CD14-positive monocyte (primary cell): ENCODE measurements around the gene MYBPC2. TPM values are rescaled to one million over a fixed set of nuclear protein-coding genes. Genes with fewer than 3 reads are reported as not detected.
A peak's percentile ranks its signal among the peaks of the same experiment; 100 is the strongest.

Experiments used
- DNase-seq, 3 donors: peaks; one replicate each; pipeline ENCODE4 v3.0.0-alpha.2; 2011 to 2022
- H2AFZ ChIP-seq: 2 replicates; pipeline ENCODE4 v1.6.0; 2012; ENCODE audit warnings: mild to moderate bottlenecking, low read depth, low read length, inconsistent platforms; ENCODE audit not compliant: insufficient read depth, poor library complexity, severe bottlenecking
- H3K27ac ChIP-seq, 2 donors: 1 replicate in 1 of 2; 2 replicates in 1 of 2; pipeline ENCODE4 v1.5.1; 2012 to 2013; ENCODE audit warnings: low read length in 2 of 2, control low read depth in 1 of 2, inconsistent platforms in 1 of 2, low read depth in 1 of 2, mild to moderate bottlenecking in 1 of 2
- H3K27me3 ChIP-seq, 2 donors: one replicate each; pipeline versions ENCODE4 v1.6.0 to v1.6.1; 2011 to 2013; ENCODE audit warnings: low read length in 2 of 2; ENCODE audit not compliant: control insufficient read depth in 2 of 2, insufficient read depth in 2 of 2
- H3K36me3 ChIP-seq, 2 donors: replicated peaks in 1 of 2; 1 replicate in 1 of 2; 2 replicates in 1 of 2; pipeline versions ENCODE4 v1.5.1 to v1.6.1; 2012 to 2013; ENCODE audit warnings: low read length in 2 of 2, control low read depth in 1 of 2, inconsistent platforms in 1 of 2, mild to moderate bottlenecking in 1 of 2; ENCODE audit not compliant: insufficient read depth in 2 of 2, control insufficient read depth in 1 of 2
- H3K4me1 ChIP-seq, 2 donors: 1 replicate in 1 of 2; 2 replicates in 1 of 2; pipeline versions ENCODE4 v1.5.1 to v1.6.1; 2012 to 2013; ENCODE audit warnings: low read length in 2 of 2, control low read depth in 1 of 2, inconsistent platforms in 1 of 2, mild to moderate bottlenecking in 1 of 2, moderate library complexity in 1 of 2; ENCODE audit not compliant: insufficient read depth in 2 of 2, control insufficient read depth in 1 of 2
- H3K4me2 ChIP-seq: replicated peaks from 2 replicates; pipeline ENCODE3; 2012; ENCODE audit warnings: low read length, moderate library complexity, mild to moderate bottlenecking; ENCODE audit not compliant: poor library complexity, severe bottlenecking; ENCODE audit errors: extremely low read depth
- H3K4me3 ChIP-seq, 3 experiments: fragments of 200-600 bp in 1 of 3; sonication (generic) in 1 of 3; replicated peaks in 1 of 3; 1 replicate in 2 of 3; 2 replicates in 1 of 3; pipeline ENCODE4 v1.5.1; 2011 to 2013; ENCODE audit warnings: low read length in 3 of 3, mild to moderate bottlenecking in 3 of 3, control low read depth in 2 of 3, low read depth in 2 of 3, inconsistent platforms in 1 of 3, moderate library complexity in 1 of 3
- H3K79me2 ChIP-seq: 2 replicates; pipeline ENCODE4 v1.6.0; 2012; ENCODE audit warnings: mild to moderate bottlenecking, control low read depth, inconsistent platforms, low read length, moderate library complexity; ENCODE audit not compliant: insufficient read depth
- H3K9ac ChIP-seq: 2 replicates; pipeline ENCODE4 v1.6.0; 2017; ENCODE audit warnings: low read length, mild to moderate bottlenecking; ENCODE audit not compliant: insufficient read depth, poor library complexity, severe bottlenecking
- H3K9me3 ChIP-seq, 2 donors: replicated peaks in 1 of 2; 1 replicate in 1 of 2; 2 replicates in 1 of 2; pipeline versions ENCODE4 v1.5.1 to v1.6.1; 2012 to 2013; ENCODE audit warnings: low read length in 2 of 2, control low read depth in 1 of 2; ENCODE audit not compliant: control insufficient read depth in 1 of 2, insufficient read depth in 1 of 2
- H4K20me1 ChIP-seq: 2 replicates; pipeline ENCODE4 v1.6.0; 2012; ENCODE audit warnings: mild to moderate bottlenecking, low read length, control low read depth, moderate library complexity; ENCODE audit not compliant: insufficient read depth
- H3K27ac Mint-ChIP-seq, 7 donors: one replicate each; pipeline ENCODE4 v1.8.0; 2020; ENCODE audit warnings: mild to moderate bottlenecking in 7 of 7, mixed read lengths in 7 of 7, moderate library complexity in 6 of 7, inconsistent platforms in 2 of 7
- H3K27me3 Mint-ChIP-seq, 3 donors: one replicate each; pipeline ENCODE4 v1.8.0; 2021 to 2022; ENCODE audit warnings: low read depth in 3 of 3, mild to moderate bottlenecking in 3 of 3, mixed read lengths in 3 of 3, moderate library complexity in 3 of 3, inconsistent platforms in 1 of 3
- H3K36me3 Mint-ChIP-seq, 2 donors: one replicate each; pipeline ENCODE4 v1.8.0; 2020; ENCODE audit warnings: mixed read lengths in 2 of 2, inconsistent platforms in 1 of 2, mild to moderate bottlenecking in 1 of 2
- H3K4me1 Mint-ChIP-seq: one replicate; pipeline ENCODE4 v1.8.0; 2020; ENCODE audit warnings: mild to moderate bottlenecking, mixed read lengths
- H3K4me3 Mint-ChIP-seq, 2 donors: one replicate each; pipeline ENCODE4 v1.8.0; 2020; ENCODE audit warnings: mild to moderate bottlenecking in 2 of 2, mixed read lengths in 2 of 2, moderate library complexity in 1 of 2
- H3K9me3 Mint-ChIP-seq, 7 donors: one replicate each; pipeline ENCODE4 v1.8.0; 2020 to 2022; ENCODE audit warnings: mixed read lengths in 7 of 7, mild to moderate bottlenecking in 6 of 7, moderate library complexity in 6 of 7, inconsistent platforms in 2 of 7
- WGBS: methylation state at CpG from one replicate; pipeline ENCODE4 v1.1.5; 2013; ENCODE audit warnings: missing lambda C conversion rate; ENCODE audit not compliant: insufficient coverage; 5-methylcytosine and 5-hydroxymethylcytosine counted together
- intact Hi-C, 2 donors: fragments of 100-400 bp; cut with micrococcal nuclease; formaldehyde crosslinking; loops; one replicate each; pipeline versions ENCODE4 v1.15.0 to v1.15.1; 2023
- polyA plus RNA-seq, 3 donors: library from polyadenylated mRNA; depleted of rRNA in 1 of 3; unstranded in 2 of 3; stranded (reverse) in 1 of 3; fragments of 300-500 nt in 2 of 3; fragments of >200 nt in 1 of 3; fragmentation: Illumina TruSeq in 2 of 3; gene quantifications; 1 replicate in 2 of 3; 2 replicates in 1 of 3; pipeline ENCODE4 v1.2.3, GENCODE V29; 2012 to 2021
- TF ChIP-seq, protein P1 (sequence below): fragments of 200-600 bp; IDR thresholded peaks from one replicate; pipeline ENCODE4 v1.8.0; 2022; ENCODE audit warnings: antibody characterized with exemption, mild to moderate bottlenecking

MYBPC2 gene
- polyA plus RNA-seq, 3 donors, result not detected

GRCh38 chr19:50427997-50428425, 4.7 kb upstream of the MYBPC2 start:
- Mint-ChIP-seq H3K4me3 (peak overlapping the region; percentile 64 to 69), H3K9me3 (no peaks in the 10 kb centered on the region), H3K27ac (peak overlapping the region; percentile 65 to 93 (median 81)), H3K36me3 (no peaks in the 10 kb centered on the region), H3K4me1 (peaks cover 29% of the 10 kb centered on the region), H3K27me3 (peaks cover 3 to 14% (median 12%) of the 10 kb centered on the region in 3 donors)
- 1% methylated on average over 33 of the region's 38 CpGs for WGBS
- DNase-seq, result peak; percentile 94 to 97 (median 96)
- Histone ChIP-seq H4K20me1 (no peaks in the 10 kb centered on the region), H2AFZ (peak overlapping the region; percentile 25), H3K4me3 (peak overlapping the region in 2 of 3 experiments; percentile 30 to 54), H3K27me3 (peaks cover 0 to 8% of the 10 kb centered on the region in 2 donors), H3K27ac (peak overlapping the region; percentile 82 to 83), H3K36me3 (no peaks in the 10 kb centered on the region), H3K79me2 (no peaks in the 10 kb centered on the region), H3K9ac (peak overlapping the region; percentile 56), H3K4me2 (peak overlapping the region; percentile 61), H3K4me1 (peaks cover 28 to 37% of the 10 kb centered on the region in 2 donors), H3K9me3 (no peaks in the 10 kb centered on the region)
- intact Hi-C loops, result no loop called here
- TF ChIP-seq, protein P1, sequence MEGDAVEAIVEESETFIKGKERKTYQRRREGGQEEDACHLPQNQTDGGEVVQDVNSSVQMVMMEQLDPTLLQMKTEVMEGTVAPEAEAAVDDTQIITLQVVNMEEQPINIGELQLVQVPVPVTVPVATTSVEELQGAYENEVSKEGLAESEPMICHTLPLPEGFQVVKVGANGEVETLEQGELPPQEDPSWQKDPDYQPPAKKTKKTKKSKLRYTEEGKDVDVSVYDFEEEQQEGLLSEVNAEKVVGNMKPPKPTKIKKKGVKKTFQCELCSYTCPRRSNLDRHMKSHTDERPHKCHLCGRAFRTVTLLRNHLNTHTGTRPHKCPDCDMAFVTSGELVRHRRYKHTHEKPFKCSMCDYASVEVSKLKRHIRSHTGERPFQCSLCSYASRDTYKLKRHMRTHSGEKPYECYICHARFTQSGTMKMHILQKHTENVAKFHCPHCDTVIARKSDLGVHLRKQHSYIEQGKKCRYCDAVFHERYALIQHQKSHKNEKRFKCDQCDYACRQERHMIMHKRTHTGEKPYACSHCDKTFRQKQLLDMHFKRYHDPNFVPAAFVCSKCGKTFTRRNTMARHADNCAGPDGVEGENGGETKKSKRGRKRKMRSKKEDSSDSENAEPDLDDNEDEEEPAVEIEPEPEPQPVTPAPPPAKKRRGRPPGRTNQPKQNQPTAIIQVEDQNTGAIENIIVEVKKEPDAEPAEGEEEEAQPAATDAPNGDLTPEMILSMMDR, result no peak

- no peaks in the 10 kb centered on the region for H3K36me3 ChIP-seq
- peak overlapping the region; percentile 82 to 83 for H3K27ac ChIP-seq
- peak overlapping the region in 1 of 3 experiments; percentile 54 for H3K4me3 ChIP-seq
- Mint-ChIP-seq H3K9me3 (no peaks in the 10 kb centered on the region), H3K4me1 (peaks cover 29% of the 10 kb centered on the region), H3K4me3 (peak overlapping the region; percentile 20 to 22), H3K27me3 (peaks cover 11 to 23% (median 20%) of the 10 kb centered on the region in 3 donors), H3K27ac (peak overlapping the region in 5 of 7 donors; percentile 47 to 93 (median 71)), H3K36me3 (no peaks in the 10 kb centered on the region)
- TF ChIP-seq, protein P1, result no peak
- peaks cover 0 to 10% of the 10 kb centered on the region in 2 donors for H3K27me3 ChIP-seq
- H2AFZ ChIP-seq, result no peak overlapping the region
- peak overlapping the region; percentile 56 for H3K9ac ChIP-seq
- no peaks in the 10 kb centered on the region for H3K79me2 ChIP-seq
- WGBS, result 73% methylated on average over 1 of the region's 7 CpGs
- H3K9me3 ChIP-seq, result no peaks in the 10 kb centered on the region
- intact Hi-C loops, result no loop called here
- H3K4me1 ChIP-seq, result peaks cover 28 to 37% of the 10 kb centered on the region in 2 donors
- DNase-seq, result no peak
- peak overlapping the region; percentile 61 for H3K4me2 ChIP-seq
- no peaks in the 10 kb centered on the region for H4K20me1 ChIP-seq
Observed at GRCh38 chr19:50428772-50429463, 3.8 kb upstream of the MYBPC2 start.
